Peyer's patch (tissue), 4 donors: ENCODE data around the gene ATP8A1. TPM values are rescaled to one million over a fixed set of nuclear protein-coding genes. Genes with fewer than 3 reads are reported as not detected.
"Not testable (repeated sequence)": the region's sequence is repeated elsewhere in the genome, so short reads cannot be mapped to it uniquely, and the experiment has no call there.

Experiments
- DNase-seq, 3 donors: peaks; one replicate each; pipeline ENCODE4 v3.0.0-alpha.2; 2017 to 2019
- H3K27ac ChIP-seq, 4 donors: fragments of 200-600 bp; sonication (generic); one replicate each; pipeline ENCODE4 v1.5.1; 2016 to 2019
- H3K27me3 ChIP-seq, 2 donors: fragments of 200-600 bp; sonication (generic); one replicate each; pipeline ENCODE4 v1.5.1; 2019
- H3K36me3 ChIP-seq, 3 donors: fragments of 200-600 bp; sonication (generic); one replicate each; pipeline ENCODE4 v1.5.1; 2016 to 2019
- H3K4me1 ChIP-seq, 4 donors: fragments of 200-600 bp; sonication (generic); one replicate each; pipeline ENCODE4 v1.5.1; 2016 to 2019
- H3K4me3 ChIP-seq, 4 donors: fragments of 200-600 bp; sonication (generic); 1 replicate in 3 of 4; 2 replicates in 1 of 4; pipeline ENCODE4 v1.5.1; 2016 to 2019; ENCODE audit warnings: mild to moderate bottlenecking in 1 of 4
- H3K9me3 ChIP-seq, 4 donors: fragments of 200-600 bp; sonication (generic); one replicate each; pipeline ENCODE4 v1.5.1; 2016 to 2019; ENCODE audit warnings: mild to moderate bottlenecking in 1 of 4
- CTCF ChIP-seq, 6 experiments: fragments of 450-650 bp in 4 of 6; fragments of 200-600 bp in 2 of 6; sonication (generic) in 1 of 6; IDR thresholded peaks; one replicate each; pipeline ENCODE4 v1.5.1; 2017 to 2019; ENCODE audit warnings: antibody characterized with exemption in 6 of 6, mild to moderate bottlenecking in 3 of 6, moderate library complexity in 1 of 6
- POLR2A ChIP-seq, 2 donors: fragments of 450-650 bp; IDR thresholded peaks; one replicate each; pipeline ENCODE4 v1.5.1; 2017; ENCODE audit warnings: antibody characterized with exemption in 2 of 2, mild to moderate bottlenecking in 2 of 2, moderate library complexity in 2 of 2
- total RNA-seq, 4 donors: library from RNA; depleted of rRNA; stranded (reverse); fragments of >200 nt; gene quantifications; one replicate each; pipeline ENCODE4 v1.1.0, GENCODE V29; 2016

ATP8A1 gene
- total RNA-seq, 4 donors from 2014 or later = 71.0 to 172 (median 158) TPM

GRCh38 chr4:42466273-42466844 is 190.5 kb downstream of the ATP8A1 start:
- H3K36me3 ChIP-seq = peaks cover 0 to 8% (median 0%) of the 10 kb centered on the region in 3 donors
- no peaks in the 10 kb centered on the region for H3K4me1 ChIP-seq
- H3K9me3 ChIP-seq = no peaks in the 10 kb centered on the region
- TF ChIP-seq CTCF (IDR thresholded peaks at IDR 0.05) = no peak
- no peak for TF ChIP-seq POLR2A (IDR thresholded peaks at IDR 0.05)
- no peak overlapping the region for H3K4me3 ChIP-seq
- DNase-seq = no peak
- no peaks in the 10 kb centered on the region for H3K27me3 ChIP-seq
- H3K27ac ChIP-seq = no peak overlapping the region

- DNase-seq = no peak
- TF ChIP-seq CTCF (IDR thresholded peaks at IDR 0.05) = no peak
- no peak for TF ChIP-seq POLR2A (IDR thresholded peaks at IDR 0.05)
- Histone ChIP-seq H3K9me3 (no peaks in the 10 kb centered on the region), H3K4me3 (no peak overlapping the region), H3K27ac (no peak overlapping the region), H3K4me1 (no peaks in the 10 kb centered on the region), H3K27me3 (no peaks in the 10 kb centered on the region), H3K36me3 (peaks cover 0 to 8% (median 0%) of the 10 kb centered on the region in 3 donors)
Observed at GRCh38 chr4:42464550-42465094, 192.3 kb downstream of the ATP8A1 start.

GRCh38 chr4:42461216-42461615 is 195.7 kb downstream of the ATP8A1 start:
- H3K27ac ChIP-seq, H3K27me3 ChIP-seq, DNase-seq: not testable (repeated sequence)

GRCh38 chr4:42460043-42460442 is 196.9 kb downstream of the ATP8A1 start:
- H3K27ac ChIP-seq = no peak overlapping the region
- no peaks in the 10 kb centered on the region for H3K9me3 ChIP-seq
- H3K36me3 ChIP-seq = peaks cover 0 to 8% (median 0%) of the 10 kb centered on the region in 3 donors
- TF ChIP-seq CTCF (IDR thresholded peaks at IDR 0.05) = no peak
- no peak for TF ChIP-seq POLR2A (IDR thresholded peaks at IDR 0.05)
- no peak overlapping the region for H3K4me3 ChIP-seq
- no peaks in the 10 kb centered on the region for H3K27me3 ChIP-seq
- H3K4me1 ChIP-seq = no peaks in the 10 kb centered on the region
- no peak for DNase-seq

More at GRCh38 chr4:42461216-42461615, 195.7 kb downstream of the ATP8A1 start:
- not testable (repeated sequence) for H3K9me3 ChIP-seq, H3K4me1 ChIP-seq, H3K36me3 ChIP-seq, H3K4me3 ChIP-seq

- H3K36me3 ChIP-seq = peaks cover 0 to 8% (median 0%) of the 10 kb centered on the region in 3 donors
- H3K4me3 ChIP-seq = no peak overlapping the region
- TF ChIP-seq CTCF (IDR thresholded peaks at IDR 0.05) = no peak
- TF ChIP-seq POLR2A (IDR thresholded peaks at IDR 0.05) = no peak
- no peak overlapping the region for H3K27ac ChIP-seq
- no peak for DNase-seq
- H3K9me3 ChIP-seq = no peaks in the 10 kb centered on the region
- no peaks in the 10 kb centered on the region for H3K27me3 ChIP-seq
- no peaks in the 10 kb centered on the region for H3K4me1 ChIP-seq
Observed at GRCh38 chr4:42458657-42459056, 198.2 kb downstream of the ATP8A1 start.

- H3K9me3 ChIP-seq = no peaks in the 10 kb centered on the region
- no peak overlapping the region for H3K4me3 ChIP-seq
- H3K36me3 ChIP-seq = peaks cover 0 to 10% (median 0%) of the 10 kb centered on the region in 3 donors
- DNase-seq = no peak
- no peak for TF ChIP-seq POLR2A (IDR thresholded peaks at IDR 0.05)
- no peaks in the 10 kb centered on the region for H3K4me1 ChIP-seq
- H3K27me3 ChIP-seq = no peaks in the 10 kb centered on the region
- H3K27ac ChIP-seq = no peak overlapping the region
Observed at GRCh38 chr4:42454755-42455420, 202.0 kb downstream of the ATP8A1 start.
